HEK293 (cell line): Measurements from ENCODE around the gene LETM1.

Experiments
- ZBTB1 ChIP-seq: fragments of 450-650 bp; formaldehyde crosslinking; IDR thresholded peaks from 2 replicates; pipeline ENCODE4 v1.5.1; 2016; ENCODE audit warnings: missing biosample characterization, missing genetic modification characterization
- ZNF707 ChIP-seq: fragments of 450-650 bp; formaldehyde crosslinking; IDR thresholded peaks from 2 replicates; pipeline ENCODE4 v1.5.1; 2016; ENCODE audit warnings: missing biosample characterization, missing genetic modification characterization
- TF ChIP-seq, protein P1 (sequence below): fragments of 450-650 bp; formaldehyde crosslinking; IDR thresholded peaks from 2 replicates; pipeline ENCODE4 v1.5.1; 2017; ENCODE audit warnings: missing biosample characterization, missing genetic modification characterization
- TF ChIP-seq, protein P2 (sequence below): fragments of 450-650 bp; formaldehyde crosslinking; IDR thresholded peaks from 2 replicates; pipeline ENCODE4 v1.5.1; 2016; ENCODE audit warnings: missing biosample characterization, missing genetic modification characterization

DNA sequence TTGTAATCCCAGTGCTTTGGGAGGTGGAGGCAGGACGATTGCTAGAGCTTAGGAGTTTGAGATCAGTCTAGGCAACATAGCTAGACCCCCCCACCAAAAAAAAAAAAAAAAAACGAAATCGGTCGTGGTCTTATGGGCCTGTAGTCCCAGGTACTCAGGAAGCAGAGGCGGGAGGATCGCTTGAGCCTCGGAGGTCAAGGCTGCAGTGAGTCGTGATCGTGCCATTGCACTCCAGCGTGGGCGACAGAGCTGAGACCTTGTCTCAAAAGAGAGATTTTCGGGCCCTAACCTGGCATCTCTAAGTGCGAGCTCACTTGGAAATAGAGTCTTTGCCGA lies 7.0 kb upstream of the LETM1 start:
- TF ChIP-seq, protein P1, sequence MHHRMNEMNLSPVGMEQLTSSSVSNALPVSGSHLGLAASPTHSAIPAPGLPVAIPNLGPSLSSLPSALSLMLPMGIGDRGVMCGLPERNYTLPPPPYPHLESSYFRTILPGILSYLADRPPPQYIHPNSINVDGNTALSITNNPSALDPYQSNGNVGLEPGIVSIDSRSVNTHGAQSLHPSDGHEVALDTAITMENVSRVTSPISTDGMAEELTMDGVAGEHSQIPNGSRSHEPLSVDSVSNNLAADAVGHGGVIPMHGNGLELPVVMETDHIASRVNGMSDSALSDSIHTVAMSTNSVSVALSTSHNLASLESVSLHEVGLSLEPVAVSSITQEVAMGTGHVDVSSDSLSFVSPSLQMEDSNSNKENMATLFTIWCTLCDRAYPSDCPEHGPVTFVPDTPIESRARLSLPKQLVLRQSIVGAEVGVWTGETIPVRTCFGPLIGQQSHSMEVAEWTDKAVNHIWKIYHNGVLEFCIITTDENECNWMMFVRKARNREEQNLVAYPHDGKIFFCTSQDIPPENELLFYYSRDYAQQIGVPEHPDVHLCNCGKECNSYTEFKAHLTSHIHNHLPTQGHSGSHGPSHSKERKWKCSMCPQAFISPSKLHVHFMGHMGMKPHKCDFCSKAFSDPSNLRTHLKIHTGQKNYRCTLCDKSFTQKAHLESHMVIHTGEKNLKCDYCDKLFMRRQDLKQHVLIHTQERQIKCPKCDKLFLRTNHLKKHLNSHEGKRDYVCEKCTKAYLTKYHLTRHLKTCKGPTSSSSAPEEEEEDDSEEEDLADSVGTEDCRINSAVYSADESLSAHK (tag by site-specific recombination), result no peak
- TF ChIP-seq ZNF707 (tag by site-specific recombination) (no peak), ZBTB1 (tag by site-specific recombination) (no peak)
- TF ChIP-seq, protein P2, sequence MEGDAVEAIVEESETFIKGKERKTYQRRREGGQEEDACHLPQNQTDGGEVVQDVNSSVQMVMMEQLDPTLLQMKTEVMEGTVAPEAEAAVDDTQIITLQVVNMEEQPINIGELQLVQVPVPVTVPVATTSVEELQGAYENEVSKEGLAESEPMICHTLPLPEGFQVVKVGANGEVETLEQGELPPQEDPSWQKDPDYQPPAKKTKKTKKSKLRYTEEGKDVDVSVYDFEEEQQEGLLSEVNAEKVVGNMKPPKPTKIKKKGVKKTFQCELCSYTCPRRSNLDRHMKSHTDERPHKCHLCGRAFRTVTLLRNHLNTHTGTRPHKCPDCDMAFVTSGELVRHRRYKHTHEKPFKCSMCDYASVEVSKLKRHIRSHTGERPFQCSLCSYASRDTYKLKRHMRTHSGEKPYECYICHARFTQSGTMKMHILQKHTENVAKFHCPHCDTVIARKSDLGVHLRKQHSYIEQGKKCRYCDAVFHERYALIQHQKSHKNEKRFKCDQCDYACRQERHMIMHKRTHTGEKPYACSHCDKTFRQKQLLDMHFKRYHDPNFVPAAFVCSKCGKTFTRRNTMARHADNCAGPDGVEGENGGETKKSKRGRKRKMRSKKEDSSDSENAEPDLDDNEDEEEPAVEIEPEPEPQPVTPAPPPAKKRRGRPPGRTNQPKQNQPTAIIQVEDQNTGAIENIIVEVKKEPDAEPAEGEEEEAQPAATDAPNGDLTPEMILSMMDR (tag by site-specific recombination), result no peak
